ENCODE measurements around the gene MCC. TPM values are rescaled to one million over a fixed set of nuclear protein-coding genes. Genes with fewer than 3 reads are reported as not detected.

Gene MCC
- total RNA-seq, 4 donors from 2014 or later = 17.1 to 90.7 (median 40.1) TPM

- intact Hi-C loops (cut with DNase I; ENCODE audit: low total_unique reads) = no loop called here
- no peak for TF ChIP-seq POLR2A (IDR thresholded peaks at IDR 0.05)
- TF ChIP-seq, protein P1, sequence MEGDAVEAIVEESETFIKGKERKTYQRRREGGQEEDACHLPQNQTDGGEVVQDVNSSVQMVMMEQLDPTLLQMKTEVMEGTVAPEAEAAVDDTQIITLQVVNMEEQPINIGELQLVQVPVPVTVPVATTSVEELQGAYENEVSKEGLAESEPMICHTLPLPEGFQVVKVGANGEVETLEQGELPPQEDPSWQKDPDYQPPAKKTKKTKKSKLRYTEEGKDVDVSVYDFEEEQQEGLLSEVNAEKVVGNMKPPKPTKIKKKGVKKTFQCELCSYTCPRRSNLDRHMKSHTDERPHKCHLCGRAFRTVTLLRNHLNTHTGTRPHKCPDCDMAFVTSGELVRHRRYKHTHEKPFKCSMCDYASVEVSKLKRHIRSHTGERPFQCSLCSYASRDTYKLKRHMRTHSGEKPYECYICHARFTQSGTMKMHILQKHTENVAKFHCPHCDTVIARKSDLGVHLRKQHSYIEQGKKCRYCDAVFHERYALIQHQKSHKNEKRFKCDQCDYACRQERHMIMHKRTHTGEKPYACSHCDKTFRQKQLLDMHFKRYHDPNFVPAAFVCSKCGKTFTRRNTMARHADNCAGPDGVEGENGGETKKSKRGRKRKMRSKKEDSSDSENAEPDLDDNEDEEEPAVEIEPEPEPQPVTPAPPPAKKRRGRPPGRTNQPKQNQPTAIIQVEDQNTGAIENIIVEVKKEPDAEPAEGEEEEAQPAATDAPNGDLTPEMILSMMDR (IDR thresholded peaks at IDR 0.05) = no peak
Observed at GRCh38 chr5:113299591-113299990, 188.7 kb downstream of the MCC start.

GRCh38 chr5:113296676-113297075 is 191.6 kb downstream of the MCC start:
- Histone ChIP-seq H3K36me3 (no peaks in the 10 kb centered on the region), H3K9me3 (no peaks in the 10 kb centered on the region), H3K27ac (no peak overlapping the region), H3K4me3 (no peak overlapping the region), H3K27me3 (no peaks in the 10 kb centered on the region), H3K4me1 (peaks cover 0 to 4% of the 10 kb centered on the region in 2 donors)
- intact Hi-C loops (cut with DNase I; ENCODE audit: low total_unique reads) = no loop called here
- TF ChIP-seq, protein P1 (IDR thresholded peaks at IDR 0.05) = no peak
- TF ChIP-seq POLR2A (IDR thresholded peaks at IDR 0.05) = no peak
- no peak for DNase-seq

More at GRCh38 chr5:113299591-113299990, 188.7 kb downstream of the MCC start:
- no peak for DNase-seq
- Histone ChIP-seq H3K27ac (no peak overlapping the region), H3K36me3 (no peaks in the 10 kb centered on the region), H3K4me1 (peaks cover 0 to 4% of the 10 kb centered on the region in 2 donors), H3K4me3 (no peak overlapping the region), H3K9me3 (no peaks in the 10 kb centered on the region), H3K27me3 (no peaks in the 10 kb centered on the region)

GRCh38 chr5:113295111-113295539 is 193.1 kb downstream of the MCC start:
- peak overlapping the region; percentile 93 to 97 for H3K27ac ChIP-seq
- intact Hi-C loops (cut with DNase I; ENCODE audit: low total_unique reads) = no loop called here
- H3K4me1 ChIP-seq = peaks cover 0 to 4% of the 10 kb centered on the region in 2 donors
- no peak for DNase-seq
- no peaks in the 10 kb centered on the region for H3K36me3 ChIP-seq
- H3K27me3 ChIP-seq = no peaks in the 10 kb centered on the region
- H3K9me3 ChIP-seq = no peaks in the 10 kb centered on the region
- TF ChIP-seq, protein P1 (IDR thresholded peaks at IDR 0.05) = peak in 1 of 4 experiments; percentile 3
- TF ChIP-seq POLR2A (IDR thresholded peaks at IDR 0.05) = no peak
- peak overlapping the region; percentile 42 to 97 for H3K4me3 ChIP-seq

GRCh38 chr5:113294311-113295110 is 193.7 kb downstream of the MCC start:
- peak; percentile 80 to 86 for TF ChIP-seq POLR2A (IDR thresholded peaks at IDR 0.05)
- TF ChIP-seq, protein P1 (IDR thresholded peaks at IDR 0.05) = peak in 3 of 4 experiments; percentile 26 to 48 (median 33)
- H3K4me3 ChIP-seq = peak overlapping the region; percentile 42 to 97
- H3K27me3 ChIP-seq = no peaks in the 10 kb centered on the region
- no peaks in the 10 kb centered on the region for H3K36me3 ChIP-seq
- intact Hi-C loops (cut with DNase I; ENCODE audit: low total_unique reads) = no loop called here
- peaks cover 0 to 4% of the 10 kb centered on the region in 2 donors for H3K4me1 ChIP-seq
- peak overlapping the region; percentile 93 to 97 for H3K27ac ChIP-seq
- no peaks in the 10 kb centered on the region for H3K9me3 ChIP-seq
- peak; percentile 92 to 94 for DNase-seq

GRCh38 chr5:113293975-113294310 is 194.3 kb downstream of the MCC start:
- Histone ChIP-seq H3K27ac (peak overlapping the region; percentile 93 to 97), H3K9me3 (no peaks in the 10 kb centered on the region), H3K27me3 (no peaks in the 10 kb centered on the region), H3K36me3 (no peaks in the 10 kb centered on the region), H3K4me1 (peaks cover 0 to 4% of the 10 kb centered on the region in 2 donors), H3K4me3 (peak overlapping the region; percentile 42 to 97)
- intact Hi-C loops (cut with DNase I; ENCODE audit: low total_unique reads) = no loop called here
- no peak for DNase-seq
- TF ChIP-seq POLR2A (IDR thresholded peaks at IDR 0.05) = no peak

Data from uterus (tissue), 4 donors.